SK-N-SH (cell line): ENCODE results near the gene C1orf174.

Experiments
- EP300 ChIP-seq, 2 experiments: IDR thresholded peaks; 2 replicates each; pipeline versions ENCODE4 v1.4.0 to v1.6.1; 2012; ENCODE audit warnings: borderline replicate concordance in 1 of 2, low read depth in 1 of 2, low read length in 1 of 2
- RAD21 ChIP-seq: IDR thresholded peaks from 2 replicates; pipeline ENCODE4 v1.6.1; 2012; ENCODE audit warnings: mild to moderate bottlenecking, low read length
- TF ChIP-seq, protein P1 (sequence below): fragments of 200-600 bp; sonication (generic); IDR thresholded peaks from 2 replicates; pipeline ENCODE4 v1.6.1; 2017; ENCODE audit warnings: antibody characterized with exemption, mild to moderate bottlenecking, moderate library complexity

DNA sequence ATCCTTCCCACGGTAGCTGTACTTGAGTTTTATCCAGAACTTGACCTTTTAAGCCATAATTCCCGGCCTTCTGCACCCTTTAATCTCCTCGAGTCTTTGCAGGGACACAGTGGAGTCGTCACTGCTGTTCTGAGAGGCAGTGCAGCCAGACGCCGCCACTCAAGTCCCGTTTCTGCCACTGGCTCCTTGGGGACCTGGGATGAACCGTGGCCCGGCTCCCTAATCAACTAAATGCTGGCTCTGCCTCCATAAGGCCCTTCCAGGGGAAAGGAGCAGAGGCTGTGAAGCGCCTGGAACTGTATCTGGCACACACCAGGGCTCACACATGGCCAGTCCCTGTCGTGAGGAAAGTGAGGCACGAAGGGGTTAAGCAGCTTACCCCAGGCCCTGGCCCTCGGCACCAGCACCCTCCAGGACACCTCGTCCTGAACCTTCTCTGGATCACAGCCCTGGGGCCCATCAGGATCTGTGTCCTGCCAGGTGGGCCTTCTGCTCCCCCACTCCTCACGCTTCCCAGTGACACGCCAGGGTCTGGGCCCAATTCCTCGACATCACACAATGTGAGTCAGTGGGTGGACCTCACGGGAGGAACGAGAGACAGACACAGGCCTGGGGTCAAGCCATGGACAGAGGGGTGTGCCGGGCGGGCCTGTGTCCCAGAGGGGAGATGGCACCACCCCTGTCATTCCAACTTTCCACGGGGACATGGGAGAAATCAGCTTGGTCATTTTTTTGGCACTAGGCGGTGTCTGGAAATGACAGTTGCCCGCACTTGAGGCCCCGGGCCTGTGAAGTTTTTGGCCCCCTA, 23.5 kb upstream of the C1orf174 start:
- TF ChIP-seq EP300 (IDR thresholded peaks at IDR 0.05; ENCODE audit: borderline replicate concordance in 1 of 2, low read depth in 1 of 2, low read length in 1 of 2) (no peak), RAD21 (no peak)
- TF ChIP-seq, protein P1, sequence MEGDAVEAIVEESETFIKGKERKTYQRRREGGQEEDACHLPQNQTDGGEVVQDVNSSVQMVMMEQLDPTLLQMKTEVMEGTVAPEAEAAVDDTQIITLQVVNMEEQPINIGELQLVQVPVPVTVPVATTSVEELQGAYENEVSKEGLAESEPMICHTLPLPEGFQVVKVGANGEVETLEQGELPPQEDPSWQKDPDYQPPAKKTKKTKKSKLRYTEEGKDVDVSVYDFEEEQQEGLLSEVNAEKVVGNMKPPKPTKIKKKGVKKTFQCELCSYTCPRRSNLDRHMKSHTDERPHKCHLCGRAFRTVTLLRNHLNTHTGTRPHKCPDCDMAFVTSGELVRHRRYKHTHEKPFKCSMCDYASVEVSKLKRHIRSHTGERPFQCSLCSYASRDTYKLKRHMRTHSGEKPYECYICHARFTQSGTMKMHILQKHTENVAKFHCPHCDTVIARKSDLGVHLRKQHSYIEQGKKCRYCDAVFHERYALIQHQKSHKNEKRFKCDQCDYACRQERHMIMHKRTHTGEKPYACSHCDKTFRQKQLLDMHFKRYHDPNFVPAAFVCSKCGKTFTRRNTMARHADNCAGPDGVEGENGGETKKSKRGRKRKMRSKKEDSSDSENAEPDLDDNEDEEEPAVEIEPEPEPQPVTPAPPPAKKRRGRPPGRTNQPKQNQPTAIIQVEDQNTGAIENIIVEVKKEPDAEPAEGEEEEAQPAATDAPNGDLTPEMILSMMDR, result no peak
